Stimulated activated naive CD4-positive, alpha-beta T cell treated with Interleukin-2 at 50 U/mL for 16 hours (primary cell): ENCODE data around the gene NOX5.

Experiments
- DNase-seq: peaks from one replicate; lab custom pipeline; 2025; lab: John Stamatoyannopoulos, UW

The NOX5 gene

DNA sequence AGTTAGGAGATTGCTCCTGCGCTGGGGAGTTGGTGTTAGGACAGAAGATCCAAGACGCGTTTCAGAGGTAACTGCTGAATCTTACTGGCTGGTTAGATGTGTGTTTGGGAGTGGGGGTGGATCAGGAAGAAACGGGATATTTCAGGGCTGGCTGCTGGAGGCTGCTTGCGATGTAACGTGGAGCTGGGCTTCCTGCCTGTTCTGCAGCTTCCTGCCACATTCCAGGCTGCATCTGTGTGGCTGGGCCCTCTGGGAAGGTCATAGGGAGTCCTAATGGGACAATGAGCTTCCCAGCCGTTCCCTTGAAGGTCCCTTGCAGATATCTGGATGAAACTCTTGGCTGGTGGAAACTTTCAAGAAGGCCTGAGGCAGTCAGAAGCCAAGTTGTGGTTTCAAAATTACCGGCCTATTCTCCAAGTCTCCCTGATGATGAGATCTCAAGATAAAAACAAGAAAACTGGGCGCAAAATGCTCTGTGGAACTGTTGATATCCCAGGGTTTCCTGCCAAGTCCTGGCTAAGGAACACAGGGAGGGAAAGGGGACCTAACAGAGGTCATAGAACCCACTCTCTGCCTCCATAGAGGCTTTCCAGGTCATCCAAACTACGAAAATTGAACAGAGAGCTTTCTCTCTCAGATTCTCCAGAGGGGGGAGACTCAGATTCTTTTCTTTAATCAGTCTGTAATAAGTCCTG is 67.0 kb downstream of the NOX5 start:
- DNase-seq: no peak

DNA sequence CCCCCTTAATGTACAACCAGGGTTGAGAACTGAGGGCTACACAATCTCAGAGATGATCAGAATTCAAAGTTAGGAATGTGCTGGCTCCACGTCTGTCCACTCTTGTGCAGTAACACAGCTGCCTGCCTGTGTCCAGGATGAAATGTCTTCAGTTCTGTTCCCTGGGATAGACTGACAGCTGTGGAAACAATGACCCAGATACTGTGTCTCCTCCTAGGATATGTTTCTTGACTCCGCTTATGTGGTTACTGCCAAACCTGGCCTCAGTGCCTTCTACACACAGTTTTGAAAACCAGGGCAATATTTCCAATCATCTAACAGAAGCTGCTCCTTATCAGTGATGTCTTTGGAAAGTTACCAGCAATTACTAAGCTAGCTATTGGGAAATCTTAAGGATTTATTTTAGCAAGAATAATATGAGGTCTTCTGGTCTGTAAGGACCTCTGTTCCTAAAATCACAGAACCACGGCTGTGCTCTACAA is 67.6 kb downstream of the NOX5 start:
- no peak for DNase-seq

DNA sequence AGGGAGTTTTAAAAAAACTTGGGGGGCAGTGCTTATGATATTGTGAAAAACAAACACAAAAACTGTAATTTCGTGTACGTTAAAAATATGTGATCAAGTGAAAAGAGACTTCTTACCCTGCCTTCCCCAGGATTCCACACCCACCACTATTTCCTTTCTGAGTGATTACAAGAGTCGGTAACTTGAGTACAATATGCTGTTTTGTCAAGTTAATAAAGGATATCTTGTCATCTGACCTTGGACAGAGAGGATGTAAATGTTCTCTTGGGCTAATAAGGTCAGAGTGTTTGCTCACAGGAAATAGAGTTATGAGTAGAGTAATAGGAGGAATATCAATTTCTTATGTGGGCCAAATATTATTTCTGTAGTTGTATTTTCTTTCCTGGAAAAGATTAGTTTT is 68.1 kb downstream of the NOX5 start:
- no peak for DNase-seq

DNA sequence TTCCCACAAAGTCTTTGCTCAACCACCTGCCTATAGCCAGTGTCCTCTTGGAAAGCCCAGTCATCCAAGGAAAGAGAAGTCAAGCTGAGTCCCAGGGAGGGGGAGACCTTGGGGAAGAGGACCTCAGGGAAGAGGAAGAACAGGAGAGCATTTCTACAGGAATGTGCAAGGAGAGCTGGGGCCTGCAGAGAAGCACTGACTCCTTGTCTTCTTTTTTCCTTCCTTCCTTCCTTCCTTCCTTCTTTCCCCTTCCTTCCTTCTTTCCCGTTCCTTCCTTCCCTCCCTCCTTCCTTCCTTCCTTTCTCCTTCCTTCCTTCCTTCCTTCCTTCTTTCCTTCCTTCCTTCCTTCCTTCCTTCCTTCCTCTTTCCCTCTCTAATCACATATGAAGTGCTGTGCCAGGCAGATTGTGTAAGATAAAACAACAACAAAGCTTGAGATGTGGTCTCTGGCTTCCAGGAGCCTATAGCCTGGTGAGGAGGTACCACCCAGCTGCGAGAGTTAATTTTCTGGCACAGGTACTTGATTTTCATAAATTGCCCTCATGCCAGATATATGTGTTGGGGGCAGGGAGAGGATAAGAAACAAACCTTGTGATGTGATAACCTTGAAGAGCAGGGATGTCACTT is 70.0 kb downstream of the NOX5 start:
- no peak for DNase-seq

DNA sequence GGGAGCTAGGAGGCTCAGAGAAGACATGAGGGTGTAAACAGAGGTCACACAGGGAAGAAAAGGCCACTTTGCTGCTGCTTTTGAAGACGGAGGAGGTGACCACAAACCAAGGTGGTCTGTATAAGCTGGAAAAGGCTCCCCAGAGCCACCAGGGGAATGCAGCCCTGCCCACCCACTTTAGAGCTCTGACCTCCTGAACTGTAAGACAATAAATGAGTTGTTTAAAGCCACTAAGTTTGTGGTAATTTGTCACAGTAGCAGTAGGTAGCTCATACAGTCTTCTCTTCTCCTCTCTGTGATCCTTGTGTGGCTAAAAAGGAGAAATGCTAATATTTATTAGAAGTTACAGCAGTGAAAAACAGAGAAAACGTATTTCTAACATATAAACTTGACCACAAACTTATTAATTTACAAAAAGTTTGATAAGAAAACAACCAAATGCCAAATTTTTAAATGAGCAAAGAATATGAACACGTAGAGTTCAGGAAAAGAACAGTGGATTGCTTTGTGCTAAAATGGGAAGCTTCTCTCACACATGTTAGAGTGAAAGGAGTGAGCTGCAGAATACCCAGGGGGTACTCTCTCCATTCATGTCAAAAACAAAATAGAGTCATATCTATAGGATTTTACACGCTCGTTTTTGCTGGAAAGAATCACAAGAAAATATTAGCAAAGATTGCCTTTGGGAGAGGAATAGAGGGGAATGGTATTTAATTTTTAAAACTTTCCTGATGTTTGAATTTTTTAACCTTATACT is 71.0 kb downstream of the NOX5 start:
- DNase-seq: no peak

DNA sequence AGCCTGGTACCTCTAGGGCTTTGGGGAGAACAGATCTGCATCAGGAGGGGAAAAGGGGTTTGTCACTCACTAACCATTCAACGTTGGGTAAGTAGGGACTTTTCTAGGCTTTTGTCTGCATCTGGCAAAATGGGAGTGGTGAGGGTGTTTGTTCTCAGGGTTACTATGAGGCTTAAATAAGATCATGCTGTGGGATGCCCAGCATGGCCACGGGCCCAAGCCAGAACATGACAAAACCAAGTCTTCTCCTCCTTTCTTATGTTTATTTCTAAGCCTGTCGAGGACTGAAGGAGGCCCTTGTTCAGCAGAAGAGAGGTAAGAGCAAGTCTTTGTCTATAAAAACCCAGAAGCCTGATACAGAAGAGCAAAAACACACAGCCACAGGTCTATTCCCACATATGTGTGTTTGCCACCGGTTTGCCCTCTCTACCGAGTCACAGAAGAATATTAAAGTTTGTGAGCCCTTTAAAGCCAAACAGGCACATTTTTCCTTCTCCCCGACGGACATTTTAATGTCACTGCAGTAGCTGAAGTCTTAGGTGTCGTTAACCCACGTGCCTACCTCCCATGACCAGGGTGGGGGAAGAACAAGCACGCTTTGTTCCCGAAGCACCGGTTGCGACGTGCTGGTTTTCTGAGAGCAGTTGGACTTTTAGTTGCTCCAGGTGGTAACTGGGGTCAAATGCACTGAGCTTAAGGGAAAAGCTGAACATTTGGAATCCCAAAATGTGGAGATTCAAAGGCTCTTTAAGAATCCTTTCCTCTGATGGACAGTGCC is 72.1 kb downstream of the NOX5 start:
- DNase-seq: no peak

DNA sequence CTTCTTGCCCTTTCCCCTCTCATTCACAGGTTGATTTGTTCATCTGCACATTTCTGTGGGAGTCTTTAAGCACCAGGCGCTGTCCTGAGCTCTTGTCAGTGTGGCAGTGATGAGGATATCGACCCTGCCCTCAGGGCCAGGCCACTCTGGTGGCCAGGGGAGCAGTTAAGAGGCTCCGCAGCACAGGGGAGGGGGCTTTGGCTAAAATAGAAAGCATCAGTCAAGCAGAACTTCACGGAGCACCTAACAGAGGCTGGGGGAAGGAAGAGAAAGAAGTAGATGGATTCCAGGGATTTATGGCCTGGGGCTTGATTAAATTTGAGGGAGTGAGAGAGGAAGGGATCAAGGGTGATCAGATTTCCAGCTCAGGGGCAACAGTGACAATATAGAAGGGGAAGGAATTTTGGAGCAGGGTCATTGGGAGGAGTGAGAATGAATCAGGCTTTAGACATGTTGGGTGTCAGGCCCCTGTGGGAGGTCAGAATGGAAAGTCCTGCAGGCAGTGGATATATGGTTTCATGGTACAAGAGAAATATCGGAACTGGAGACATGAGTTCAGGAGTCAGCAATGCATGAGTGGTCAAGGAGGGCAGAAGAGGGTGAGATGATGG is 73.0 kb downstream of the NOX5 start:
- no peak for DNase-seq

DNA sequence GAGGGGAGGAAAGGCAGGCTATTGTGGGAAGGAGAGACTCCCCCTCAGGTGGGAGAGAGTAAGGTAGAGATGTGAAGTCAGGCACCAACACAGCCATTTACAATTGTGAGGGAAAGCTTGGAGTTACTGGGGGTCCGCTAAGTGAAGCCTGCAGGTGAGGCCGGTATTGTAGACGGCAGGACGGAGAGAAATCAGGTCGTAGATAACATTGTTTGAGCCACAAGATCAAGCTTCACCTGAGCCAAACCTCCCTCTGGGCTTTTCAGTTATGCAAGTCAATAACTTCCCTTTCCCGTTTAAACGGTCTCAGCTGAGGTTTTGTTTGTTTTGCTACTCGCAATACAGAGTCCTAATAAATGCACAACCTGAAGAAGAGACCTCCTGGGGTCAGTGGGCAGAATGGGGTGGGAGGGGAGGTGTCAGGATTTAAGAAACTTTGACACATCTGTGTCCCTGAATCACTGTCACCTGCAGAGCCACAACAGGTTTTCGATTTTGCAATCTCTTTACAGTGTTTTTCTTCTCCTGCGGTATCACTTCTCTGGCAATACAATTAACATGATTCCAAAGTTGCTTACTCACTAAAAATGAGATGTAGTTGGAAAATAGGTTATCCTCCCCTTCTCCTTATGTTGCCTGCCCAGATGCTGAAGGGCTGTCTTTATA is 73.9 kb downstream of the NOX5 start:
- DNase-seq: no peak

DNA sequence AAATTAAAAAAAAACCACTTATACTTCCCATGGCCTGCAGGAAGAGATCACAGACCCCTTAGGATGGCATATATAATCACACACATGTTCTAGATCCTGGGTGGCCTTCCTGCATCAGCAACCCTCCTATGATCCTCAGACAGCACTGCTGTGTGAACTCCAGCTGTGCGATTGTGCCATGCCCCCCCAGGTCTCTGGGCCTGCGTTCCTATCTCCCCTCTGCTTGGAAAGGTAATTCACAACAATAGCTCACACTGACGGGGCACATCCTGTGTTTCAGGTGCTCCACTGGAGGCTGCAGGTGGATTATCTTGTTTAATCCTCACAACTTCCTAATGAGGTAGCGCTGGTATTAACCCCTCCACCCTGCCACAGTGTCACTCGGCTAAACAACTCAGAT is 74.8 kb downstream of the NOX5 start:
- no peak for DNase-seq

DNA sequence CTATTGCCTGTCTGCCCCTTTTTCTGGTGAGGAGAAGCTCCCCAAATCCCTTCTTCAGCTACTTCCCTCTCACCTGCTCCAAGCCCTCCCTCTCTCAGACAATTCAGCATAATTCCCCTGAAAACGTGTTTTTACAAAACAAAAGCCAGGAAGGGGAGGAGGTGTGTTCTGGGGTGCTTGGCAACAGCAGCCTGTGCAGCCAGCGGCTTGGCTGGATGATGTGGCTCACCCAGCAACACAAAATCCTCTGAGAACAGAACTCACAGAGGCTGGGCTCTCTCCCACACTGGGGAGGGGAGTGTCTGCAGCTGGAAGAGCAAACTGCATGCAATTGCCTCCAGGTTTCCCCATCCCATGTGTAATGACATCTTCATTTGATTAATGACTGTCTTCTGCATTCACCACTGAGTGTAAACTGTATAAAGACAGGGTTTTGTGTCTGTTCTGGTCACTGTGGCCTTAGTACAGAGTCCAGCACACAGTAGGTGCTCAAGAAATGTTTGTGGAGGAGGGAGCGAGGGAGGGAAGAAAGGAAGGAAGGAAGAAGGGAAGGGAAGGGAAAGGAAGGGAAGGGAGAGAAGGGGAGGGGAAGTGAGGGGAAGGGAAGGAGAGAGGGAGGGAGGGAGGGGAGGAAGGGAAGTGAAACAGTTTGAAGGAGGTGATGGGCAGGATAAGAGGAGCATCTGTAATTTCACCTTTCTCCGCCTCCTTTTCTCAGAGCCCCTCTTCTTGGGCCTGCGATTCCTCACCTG is 75.9 kb downstream of the NOX5 start:
- no peak for DNase-seq

DNA sequence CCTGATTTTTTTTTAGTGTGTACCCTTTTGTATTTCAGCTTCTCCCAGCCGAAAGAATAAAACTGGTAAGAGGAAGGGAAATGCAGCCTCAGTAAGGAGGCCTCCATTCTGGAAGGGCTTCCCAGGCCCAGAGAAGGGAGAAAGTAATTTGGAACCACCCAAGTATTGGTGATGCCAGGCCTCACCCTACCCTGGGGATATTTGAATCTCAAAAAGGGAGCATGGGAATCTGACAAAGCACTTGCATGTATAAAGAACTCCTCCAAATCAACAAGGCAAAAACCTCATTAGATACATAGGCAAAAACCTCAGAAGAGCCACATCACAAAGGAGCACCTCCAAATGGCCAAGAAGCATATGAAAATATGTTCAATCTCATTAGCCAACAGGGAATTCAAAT is 77.2 kb downstream of the NOX5 start:
- no peak for DNase-seq

DNA sequence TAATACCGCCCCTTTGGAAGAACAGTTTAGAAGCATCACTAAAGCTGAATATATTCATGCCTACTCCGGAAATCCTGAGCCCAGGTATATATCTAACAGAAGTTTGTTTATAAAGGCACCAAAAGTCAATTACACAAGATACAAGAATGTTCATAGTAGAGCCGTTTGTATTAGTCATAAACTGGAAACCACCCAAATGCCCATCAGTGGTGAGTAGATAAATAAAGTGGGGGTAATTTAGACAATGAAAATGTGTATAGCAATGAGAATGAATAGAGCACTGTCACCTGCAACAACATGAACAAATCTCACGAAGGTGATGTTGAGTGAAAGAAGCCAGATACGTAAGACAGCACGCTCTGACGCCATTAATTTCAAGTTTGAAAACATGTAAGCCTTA is 77.7 kb downstream of the NOX5 start:
- no peak for DNase-seq

DNA sequence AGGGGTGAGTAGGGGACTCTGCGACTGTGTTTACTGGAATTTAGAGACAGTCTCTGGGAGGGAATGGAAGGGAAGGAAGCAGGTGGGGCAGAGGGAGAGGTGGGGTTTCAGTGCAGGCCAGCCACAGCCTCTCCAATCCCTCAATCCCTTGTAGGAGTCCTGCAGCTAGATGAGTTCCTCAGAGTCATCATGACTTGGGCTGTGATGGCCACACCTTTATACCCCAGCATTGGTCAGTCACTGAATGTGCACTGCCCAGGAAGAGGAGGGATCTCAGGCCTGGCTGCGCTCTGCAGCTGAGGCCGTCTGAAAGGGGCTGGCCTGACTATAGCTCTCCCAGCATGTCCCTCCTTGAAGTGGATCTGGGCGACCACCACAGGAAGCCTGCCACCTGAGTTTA is 78.6 kb downstream of the NOX5 start:
- no peak for DNase-seq

DNA sequence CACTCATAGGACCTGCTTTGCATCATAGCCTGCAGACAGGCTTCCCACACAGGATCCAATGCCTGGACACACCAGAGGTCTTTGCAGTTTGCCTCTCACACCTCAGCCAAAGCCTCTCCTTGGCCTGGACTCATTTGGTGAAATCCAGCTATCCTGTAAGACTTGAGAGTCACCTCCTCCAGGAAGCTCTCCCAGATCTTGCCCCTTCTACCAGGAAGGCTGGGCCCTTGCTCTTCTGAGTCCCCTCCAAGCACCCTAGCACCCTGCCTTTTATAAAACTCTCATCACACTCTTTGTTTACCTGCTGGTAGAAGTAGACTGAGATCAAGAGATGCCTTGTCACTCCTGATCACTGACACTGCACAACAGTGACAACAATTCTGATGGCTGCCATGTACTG is 79.1 kb downstream of the NOX5 start:
- no peak for DNase-seq

DNA sequence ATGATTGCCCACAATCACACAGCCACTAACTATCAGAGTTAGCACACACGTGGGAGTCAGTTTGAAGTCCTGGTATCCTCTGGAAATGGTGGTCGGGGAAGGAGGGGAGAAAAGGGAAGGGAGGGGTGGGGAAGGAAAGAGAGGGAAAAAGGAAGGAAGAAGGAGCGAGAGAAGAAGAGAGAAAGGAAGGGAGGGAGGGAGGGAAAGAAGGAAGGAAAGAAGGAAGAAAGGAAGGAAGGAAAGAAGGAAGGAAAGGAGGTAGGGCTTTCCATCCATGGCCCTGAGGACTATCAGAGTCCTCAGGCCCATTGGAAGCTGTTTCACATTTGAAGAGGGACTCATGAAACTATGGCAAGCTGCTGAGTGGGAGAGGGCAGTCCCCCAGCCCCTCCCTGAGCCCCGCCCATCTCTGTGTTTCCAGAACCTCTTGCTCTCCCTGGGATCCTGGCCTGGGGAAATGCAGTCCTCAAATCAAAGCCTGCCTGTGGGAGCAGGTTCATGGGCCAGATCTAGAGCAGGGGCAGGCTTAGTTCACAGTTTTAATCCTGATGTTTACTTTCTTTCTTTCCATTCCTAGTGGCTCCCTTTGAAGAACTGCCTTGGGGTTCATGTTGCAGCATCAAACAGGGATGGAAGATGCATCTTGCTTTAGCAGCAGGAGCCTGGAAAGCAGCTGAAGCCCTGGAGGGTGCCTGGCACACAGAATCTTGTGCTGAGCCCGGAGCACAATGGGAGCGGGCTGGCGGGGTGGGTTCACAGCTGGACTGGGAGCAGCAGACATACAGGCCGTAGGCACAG is 79.8 kb downstream of the NOX5 start:
- no peak for DNase-seq

DNA sequence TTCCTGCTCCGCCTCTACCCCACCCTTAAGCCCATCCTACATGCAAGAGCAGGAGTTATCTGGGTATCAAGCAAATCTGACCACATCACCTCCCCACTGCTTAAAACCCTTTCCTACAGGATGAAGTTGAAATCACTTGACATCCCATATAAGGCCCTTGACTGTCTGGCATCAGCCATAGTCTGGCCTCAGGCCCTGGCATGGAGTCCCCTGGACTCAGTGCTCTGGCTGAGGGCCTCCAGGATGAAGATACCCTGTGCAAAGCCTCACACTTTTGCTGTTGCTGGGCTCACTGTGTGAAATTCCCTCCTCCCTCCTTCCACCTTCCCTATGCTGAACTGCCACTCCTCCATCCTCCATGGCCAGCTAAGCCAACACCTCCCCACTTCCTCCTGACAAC is 80.8 kb downstream of the NOX5 start:
- no peak for DNase-seq

DNA sequence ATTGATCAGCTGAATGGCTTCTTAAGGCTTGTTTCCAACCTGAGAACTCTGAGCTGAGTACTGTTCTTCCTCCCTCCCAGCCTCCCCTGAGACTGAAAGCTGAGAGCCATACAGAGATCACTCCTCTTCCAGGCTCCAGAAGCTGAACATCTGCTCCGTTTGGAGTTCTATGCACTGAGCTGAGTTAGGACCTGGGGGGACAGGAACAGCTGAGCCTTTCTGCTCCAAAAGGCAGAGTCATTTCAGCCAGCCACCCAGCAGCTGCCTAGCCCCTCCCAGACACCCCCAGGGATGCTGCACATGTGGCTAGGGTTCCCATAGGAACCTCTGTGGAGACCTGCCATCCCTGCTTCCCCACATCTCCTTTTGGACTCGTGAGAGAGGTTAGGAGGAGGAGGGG is 81.7 kb downstream of the NOX5 start:
- DNase-seq: no peak

DNA sequence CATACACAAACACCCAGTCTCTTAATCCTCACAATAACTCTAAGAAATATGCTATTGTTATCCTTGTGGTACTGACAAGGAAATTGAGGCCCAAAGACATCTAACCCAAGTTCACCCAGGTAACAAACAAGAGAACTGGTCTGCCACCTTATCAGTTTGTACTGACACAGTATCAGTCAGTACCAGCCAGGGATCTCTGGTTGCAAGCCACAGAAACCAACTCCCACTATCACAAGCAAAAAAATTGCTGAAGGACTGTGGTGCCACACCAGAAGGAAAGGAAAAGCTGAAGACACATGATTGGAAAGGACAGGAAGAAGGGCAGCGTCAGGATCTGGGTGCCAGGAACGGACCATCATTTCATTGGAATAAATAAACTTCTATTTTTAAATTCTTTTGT is 82.1 kb downstream of the NOX5 start:
- DNase-seq: no peak

DNA sequence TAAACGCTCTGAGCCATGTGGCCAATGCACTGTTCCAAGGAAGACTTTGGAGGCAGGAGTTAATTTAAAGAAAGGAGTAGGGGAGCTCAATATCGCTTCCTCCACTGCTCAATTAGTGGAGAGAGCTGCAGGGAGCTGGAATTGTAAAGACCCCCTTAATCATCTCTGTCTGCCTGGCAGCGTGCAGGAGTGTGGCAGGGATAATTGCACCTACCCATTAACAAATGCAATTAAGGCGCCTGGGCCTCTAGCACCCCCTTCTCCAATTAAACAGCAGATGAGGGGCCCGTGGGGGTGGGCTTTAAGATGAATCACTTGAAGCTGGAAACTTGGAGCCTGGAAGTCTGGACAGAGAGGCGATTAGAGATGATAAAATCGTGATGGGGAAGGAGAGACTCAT is 84.3 kb downstream of the NOX5 start:
- no peak for DNase-seq

DNA sequence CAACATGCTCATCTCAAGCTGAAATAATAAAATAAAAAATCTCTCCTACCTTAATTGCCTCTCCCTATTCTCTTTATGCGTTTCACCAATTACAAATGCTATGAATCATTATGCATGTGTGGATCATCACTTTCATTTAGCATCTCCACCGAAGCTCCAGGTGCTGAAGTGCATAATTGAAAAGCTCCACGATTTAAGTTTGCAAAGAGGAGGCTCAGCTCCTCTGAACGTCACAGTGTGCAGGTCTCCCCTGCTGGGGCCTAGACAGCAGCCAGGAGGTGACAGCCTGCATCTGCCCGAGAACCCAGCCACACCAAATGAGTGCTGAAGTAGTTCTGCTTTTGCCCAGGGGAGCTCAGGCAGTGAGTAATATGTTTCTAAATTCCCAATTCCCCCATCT is 85.4 kb downstream of the NOX5 start:
- no peak for DNase-seq
